VCaP (cell line): ENCODE measurements around the gene MCFD2.

Experiments
- H3K27ac ChIP-seq: fragments of 450-650 bp; 2 replicates; pipeline ENCODE4 v1.5.1; 2017
- CTCF ChIP-seq: fragments of 450-650 bp; conservative IDR thresholded peaks from 2 replicates; pipeline ENCODE4 v1.5.1; 2017; ENCODE audit warnings: mild to moderate bottlenecking, moderate library complexity

The MCFD2 gene

GRCh38 chr2:46915281-46915810, at the start of gene MCFD2:
Gene MCFD2, minus strand, starts transcription at chr2:46915806. Its CDS starts 6,635 bp downstream, at chr2:46909171.
- H3K27ac ChIP-seq, result peak within 1 kb of the TSS; percentile 94
- TF ChIP-seq CTCF, result no peak

- H3K27ac ChIP-seq, result no peak overlapping the region
Observed at GRCh38 chr2:46964835-46965560, 49.4 kb upstream of the MCFD2 start.

GRCh38 chr2:46963941-46964673, 48.5 kb upstream of the MCFD2 start:
- H3K27ac ChIP-seq, result no peak overlapping the region
- no peak for TF ChIP-seq CTCF

More at GRCh38 chr2:46964835-46965560, 49.4 kb upstream of the MCFD2 start:
- no peak for TF ChIP-seq CTCF

- no peak overlapping the region for H3K27ac ChIP-seq
- TF ChIP-seq CTCF, result no peak
Observed at GRCh38 chr2:46963210-46963609, 47.6 kb upstream of the MCFD2 start.

- H3K27ac ChIP-seq, result no peak overlapping the region
- no peak for TF ChIP-seq CTCF
Observed at GRCh38 chr2:46962751-46963150, 47.1 kb upstream of the MCFD2 start.

- no peak for TF ChIP-seq CTCF
- no peak overlapping the region for H3K27ac ChIP-seq
Observed at GRCh38 chr2:46960618-46961017, 45.0 kb upstream of the MCFD2 start.

GRCh38 chr2:46958431-46959017, 42.9 kb upstream of the MCFD2 start:
- no peak for TF ChIP-seq CTCF
- H3K27ac ChIP-seq, result no peak overlapping the region
